HCT116 (cell line): Measurements from ENCODE around the gene ISCU. TPM values are rescaled to one million over a fixed set of nuclear protein-coding genes. Genes with fewer than 3 reads are reported as not detected.

Experiments used
- ATAC-seq: fragments of 200-7000 bp; cut with Tn5 transposase; 2 replicates; pipeline ENCODE4 v1.9.1; 2020; ENCODE audit warnings: mild to moderate bottlenecking, moderate library complexity
- BruUV-seq: library from RNA; stranded (reverse); fragments of 400-500 nt; replicated peaks from 2 replicates; lab custom pipeline; 2021; lab: Mats Ljungman, UMichigan
- CTCF ChIA-PET: fragments of 300-600 bp; sonication (Branson Sonifier 250); formaldehyde crosslinking; loops from one replicate; lab custom pipeline; 2021; ENCODE audit warnings: antibody characterized with exemption; lab: Charles Lee
- POLR2A ChIA-PET: fragments of 300-600, 350-600 bp; sonication (Branson Sonifier 250); formaldehyde crosslinking; loops from one replicate; lab custom pipeline; 2021; ENCODE audit warnings: antibody characterized with exemption; lab: Charles Lee
- RAD21 ChIA-PET, 2 experiments: fragments of 300-600 bp; sonication (Branson Sonifier 250); formaldehyde crosslinking; loops; one replicate each; lab custom pipeline; 2023; ENCODE audit warnings: low total read pairs in 2 of 2; ENCODE audit not compliant: uncharacterized antibody in 2 of 2, unreplicated experiment in 2 of 2, low non-redundant PET in 1 of 2; lab: Charles Lee
- DNase-seq: peaks from one replicate; pipeline ENCODE4 v3.0.0-alpha.2; 2010; ENCODE audit warnings: low read depth, low spot score
- H2AFZ ChIP-seq: fragments of 200-600 bp; shearing (Covaris generic), sonication (generic); 2 replicates; pipeline ENCODE4 v1.6.1; 2017; ENCODE audit warnings: low read depth, mixed run types, mixed read lengths, antibody characterized with exemption, low read length; ENCODE audit not compliant: poor library complexity, severe bottlenecking
- H3K27ac ChIP-seq: 2 replicates; pipeline ENCODE4 v1.5.1; 2012; ENCODE audit warnings: low read depth, low read length
- H3K27me3 ChIP-seq: fragments of 200-600 bp; sonication (generic); 2 replicates; pipeline ENCODE4 v1.6.1; 2016; ENCODE audit warnings: mixed run types, low read length, mixed read lengths; ENCODE audit not compliant: insufficient read depth
- H3K36me3 ChIP-seq, 2 experiments: fragments of 200-500 bp in 1 of 2; fragments of 200-600 bp in 1 of 2; sonication (Bioruptor generic) in 1 of 2; sonication (generic) in 1 of 2; 2 replicates each; pipeline versions ENCODE4 v1.5.1 to v1.6.1; 2014 to 2016; ENCODE audit warnings: low read length in 2 of 2, inconsistent platforms in 1 of 2, mixed read lengths in 1 of 2, mixed run types in 1 of 2; ENCODE audit not compliant: insufficient read depth in 2 of 2, control insufficient read depth in 1 of 2
- H3K4me1 ChIP-seq, 2 experiments: fragments of 200-600 bp in 1 of 2; sonication (generic) in 1 of 2; 2 replicates each; pipeline versions ENCODE4 v1.5.1 to v1.6.1; 2012 to 2017; ENCODE audit warnings: low read length in 2 of 2, inconsistent platforms in 1 of 2, mild to moderate bottlenecking in 1 of 2, mixed read lengths in 1 of 2, mixed run types in 1 of 2, moderate library complexity in 1 of 2; ENCODE audit not compliant: insufficient read depth in 2 of 2, control insufficient read depth in 1 of 2
- H3K4me2 ChIP-seq: fragments of 200-600 bp; sonication (generic); 2 replicates; pipeline ENCODE4 v1.6.1; 2017; ENCODE audit warnings: mixed run types, low read length, mixed read lengths
- H3K4me3 ChIP-seq, 2 experiments: fragments of 200-600 bp in 1 of 2; sonication (generic) in 1 of 2; replicated peaks in 1 of 2; 2 replicates each; pipeline ENCODE4 v1.5.1; 2011 to 2016; ENCODE audit warnings: low read length in 2 of 2, control low read depth in 1 of 2, low read depth in 1 of 2, mild to moderate bottlenecking in 1 of 2, mixed read lengths in 1 of 2, mixed run types in 1 of 2
- H3K79me2 ChIP-seq: fragments of 200-600 bp; sonication (generic); 2 replicates; pipeline ENCODE4 v1.6.1; 2017; ENCODE audit warnings: mild to moderate bottlenecking, mixed run types, low read length, moderate library complexity, mixed read lengths; ENCODE audit not compliant: insufficient read depth
- H3K9ac ChIP-seq: fragments of 200-600 bp; sonication (generic); 2 replicates; pipeline ENCODE4 v1.6.1; 2016; ENCODE audit warnings: low read length, mixed read lengths
- H3K9me2 ChIP-seq: fragments of 200-600 bp; sonication (generic), shearing (Covaris generic); 2 replicates; pipeline ENCODE4 v1.6.1; 2017; ENCODE audit warnings: mixed run types, mild to moderate bottlenecking, moderate library complexity; ENCODE audit not compliant: insufficient read depth
- H3K9me3 ChIP-seq, 2 experiments: fragments of 200-500 bp in 1 of 2; fragments of 200-600 bp in 1 of 2; sonication (Bioruptor generic) in 1 of 2; sonication (generic) in 1 of 2; 2 replicates each; pipeline ENCODE4 v1.6.1; 2014 to 2017; ENCODE audit warnings: low read length in 2 of 2, mixed read lengths in 2 of 2, inconsistent platforms in 1 of 2, low read depth in 1 of 2, mild to moderate bottlenecking in 1 of 2, mixed run types in 1 of 2, moderate library complexity in 1 of 2; ENCODE audit not compliant: control insufficient read depth in 1 of 2, insufficient read depth in 1 of 2
- H4K20me1 ChIP-seq: fragments of 200-600 bp; sonication (generic), shearing (Covaris generic); 2 replicates; pipeline ENCODE4 v1.6.1; 2017; ENCODE audit warnings: mixed run types, mild to moderate bottlenecking, moderate library complexity; ENCODE audit not compliant: insufficient read depth
- ATF3 ChIP-seq: IDR thresholded peaks from 2 replicates; pipeline ENCODE4 v1.6.1; 2012
- CBX3 ChIP-seq: IDR thresholded peaks from 2 replicates; pipeline ENCODE4 v1.6.1; 2012; ENCODE audit warnings: low read depth
- CEBPB ChIP-seq: IDR thresholded peaks from 2 replicates; pipeline ENCODE4 v1.6.1; 2012; ENCODE audit warnings: low read depth
- CTCF ChIP-seq, 3 experiments: fragments of 200-600 bp in 1 of 3; sonication (generic) in 1 of 3; IDR thresholded peaks in 2 of 3; conservative IDR thresholded peaks in 1 of 3; 2 replicates each; pipeline ENCODE4 v1.5.1; 2012 to 2017; ENCODE audit warnings: low read depth in 2 of 3, low read length in 2 of 3, antibody characterized with exemption in 1 of 3, borderline replicate concordance in 1 of 3, control low read depth in 1 of 3, mild to moderate bottlenecking in 1 of 3, mixed read lengths in 1 of 3, mixed run types in 1 of 3, moderate library complexity in 1 of 3; ENCODE audit not compliant: insufficient read depth in 1 of 3
- EGR1 ChIP-seq: IDR thresholded peaks from 2 replicates; pipeline ENCODE4 v1.6.1; 2012; ENCODE audit warnings: low read depth
- EZH2 ChIP-seq: fragments of 200-600 bp; sonication (generic); IDR thresholded peaks from 2 replicates; pipeline ENCODE4 v1.6.1; 2017; ENCODE audit warnings: antibody characterized with exemption, mixed run types
- EZH2phosphoT487 ChIP-seq: fragments of 200-600 bp; IDR thresholded peaks from 2 replicates; pipeline ENCODE4 v1.6.1; 2018; ENCODE audit warnings: antibody characterized with exemption, borderline replicate concordance
- JUND ChIP-seq: IDR thresholded peaks from 2 replicates; pipeline ENCODE4 v1.6.1; 2012
- MAX ChIP-seq: IDR thresholded peaks from 2 replicates; pipeline ENCODE4 v1.6.1; 2012
- POLR2A ChIP-seq: IDR thresholded peaks from 2 replicates; pipeline ENCODE4 v1.7.0; 2011; ENCODE audit warnings: borderline replicate concordance; ENCODE audit not compliant: insufficient read depth, insufficient read length; ENCODE audit errors: extremely low read depth
- POLR2AphosphoS5 ChIP-seq: IDR thresholded peaks from 2 replicates; pipeline ENCODE4 v1.6.1; 2011; ENCODE audit warnings: mild to moderate bottlenecking, low read depth, low read length, moderate library complexity
- REST ChIP-seq: IDR thresholded peaks from 2 replicates; pipeline ENCODE4 v1.6.1; 2012; ENCODE audit warnings: low read depth
- ZBTB33 ChIP-seq: IDR thresholded peaks from 2 replicates; pipeline ENCODE4 v1.6.1; 2011; ENCODE audit warnings: mild to moderate bottlenecking, low read length, moderate library complexity; ENCODE audit not compliant: insufficient replicate concordance; ENCODE audit errors: extremely low read depth
- ZFX ChIP-seq: fragments of 450-650 bp; IDR thresholded peaks from 2 replicates; pipeline ENCODE4 v1.6.1; 2017
- ZNF274 ChIP-seq: fragments of 200-500 bp; sonication (Bioruptor generic); IDR thresholded peaks from 2 replicates; pipeline ENCODE4 v1.6.1; 2014; ENCODE audit warnings: mild to moderate bottlenecking, low read depth, low read length, inconsistent platforms
- intact Hi-C: fragments of 100-400 bp; cut with micrococcal nuclease; formaldehyde crosslinking; loops from 2 replicates; pipeline ENCODE4 v1.10.0; 2022
- total RNA-seq: library from RNA; stranded (reverse); gene quantifications from one replicate; pipeline ENCODE4 v1.2.1, GENCODE V29; 2021; ENCODE audit not compliant: unreplicated experiment

The ISCU gene
- total RNA-seq, 1 experiment from 2014 or later: 89.6 TPM

- peaks cover 24 to 30% of the 10 kb centered on the region in 2 experiments for H3K36me3 ChIP-seq
- peaks cover 28% of the 10 kb centered on the region; the same call in 1 of the 2 replicates for H4K20me1 ChIP-seq
- H2AFZ ChIP-seq: no peak overlapping the region
- H3K9me3 ChIP-seq: no peaks in the 10 kb centered on the region
- ChIA-PET RAD21 (no interaction called here), CTCF (no interaction called here), POLR2A (no interaction called here)
- H3K4me2 ChIP-seq: no peak overlapping the region
- no TSS peak for BruUV-seq
- H3K9me2 ChIP-seq: no peaks in the 10 kb centered on the region
- no peak for TF ChIP-seq CBX3
- TF ChIP-seq EZH2: no peak
- TF ChIP-seq EGR1: no peak
- TF ChIP-seq MAX: no peak
- TF ChIP-seq ATF3: no peak
- no peak for TF ChIP-seq EZH2phosphoT487
- no peak for TF ChIP-seq REST
- no peak for TF ChIP-seq ZNF274
- TF ChIP-seq ZFX: no peak
- no peak for TF ChIP-seq POLR2AphosphoS5
- no peak for TF ChIP-seq JUND
- no peak for TF ChIP-seq CEBPB
- TF ChIP-seq POLR2A: no peak
- no peak for TF ChIP-seq CTCF (IDR thresholded peaks at IDR 0.05 in 2 of 3, conservative IDR thresholded peaks at IDR 0.05 in 1 of 3; ENCODE audit: borderline replicate concordance in 1 of 3, insufficient read depth in 1 of 3, low read depth in 2 of 3, low read length in 2 of 3)
- TF ChIP-seq ZBTB33: no peak
- intact Hi-C loops: no loop called here
- peaks cover 93% of the 10 kb centered on the region for H3K79me2 ChIP-seq
- H3K4me3 ChIP-seq: no peak overlapping the region
- no peak for ATAC-seq
- H3K27ac ChIP-seq: no peak overlapping the region
- H3K27me3 ChIP-seq: no peaks in the 10 kb centered on the region
- no peak overlapping the region for H3K9ac ChIP-seq
- no peak for DNase-seq
- H3K4me1 ChIP-seq: no peaks in the 10 kb centered on the region
Measured at GRCh38 chr12:108548954-108549521, 13.4 kb upstream of the ISCU start.
